ENCODE results near the gene B4GALT3. TPM values are rescaled to one million over a fixed set of nuclear protein-coding genes. Genes with fewer than 3 reads are reported as not detected.

The B4GALT3 gene
- total and polyA plus RNA-seq, 2 donors (not counting 1 experiment from before 2014, with no cell fraction given), result 17.8 to 18.7 TPM

DNA sequence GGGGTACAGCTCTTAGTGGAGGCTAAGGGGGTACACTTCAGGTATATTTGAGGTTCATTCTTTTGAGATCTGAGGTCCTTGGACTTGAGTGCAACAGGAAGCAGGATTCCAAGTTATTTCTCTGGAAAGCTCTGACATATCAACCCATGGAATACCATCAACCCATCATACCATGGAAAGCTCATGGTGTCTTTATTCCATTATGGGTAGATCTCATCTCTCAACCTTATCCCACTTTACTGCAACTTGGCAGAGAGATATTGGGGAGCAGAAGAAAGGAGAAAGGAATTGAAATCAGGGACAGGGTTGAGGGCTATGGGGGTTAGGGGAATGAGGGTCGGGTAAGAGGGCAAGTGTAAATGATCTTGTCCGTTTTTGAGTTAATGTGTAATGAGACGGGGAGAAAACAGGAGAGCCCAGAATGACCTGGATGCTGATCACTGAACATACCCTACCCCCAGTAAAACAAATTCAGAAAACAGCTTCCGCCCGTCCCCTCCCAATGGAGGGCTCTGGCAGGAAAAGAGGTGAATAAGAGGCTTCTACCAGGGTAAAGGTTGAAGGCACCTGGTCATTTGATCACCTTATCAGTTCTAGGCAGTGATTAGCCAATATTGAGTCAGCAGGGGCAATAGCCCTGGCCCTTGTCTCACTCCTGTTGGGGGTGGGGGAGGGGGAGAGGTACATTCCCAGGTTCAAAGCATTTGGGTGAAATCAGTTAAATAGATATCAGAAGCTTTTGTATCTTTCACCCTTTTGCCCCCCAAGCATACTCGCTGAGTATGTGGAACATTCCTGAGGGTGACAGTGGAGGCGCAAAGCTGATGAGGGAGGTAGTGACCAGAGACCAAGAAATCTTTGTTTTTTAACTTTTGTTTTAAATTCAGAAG is 46.7 kb upstream of the B4GALT3 start:
- Histone ChIP-seq H3K27ac (ENCODE audit: insufficient read depth, low read length) (no peak overlapping the region), H3K9me3 (ENCODE audit: control insufficient read depth, insufficient read depth, low read depth, low read length) (no peaks in the 10 kb centered on the region), H3K79me2 (ENCODE audit: control insufficient read depth, insufficient read depth, low read length) (no peaks in the 10 kb centered on the region), H3K36me3 (ENCODE audit: control insufficient read depth, insufficient read depth, low read length) (peaks cover 7% of the 10 kb centered on the region), H4K20me1 (ENCODE audit: control insufficient read depth, extremely low read depth, insufficient read depth, low read length) (no peaks in the 10 kb centered on the region), H3K4me2 (ENCODE audit: extremely low read depth, insufficient read depth, low read length) (no peak overlapping the region), H3K27me3 (ENCODE audit: control insufficient read depth, insufficient read depth, low read length) (no peaks in the 10 kb centered on the region), H3K9ac (ENCODE audit: insufficient read depth, low read length) (no peak overlapping the region), H3K4me1 (ENCODE audit: control insufficient read depth, extremely low read depth, insufficient read depth, low read length) (peaks cover 6% of the 10 kb centered on the region), H3K4me3 (replicated peaks in 1 of 4; ENCODE audit: control extremely low read depth in 1 of 4, insufficient read depth in 1 of 4, low read depth in 3 of 4, low read length in 4 of 4) (no peak overlapping the region), H2AFZ (ENCODE audit: low read length) (no peak overlapping the region)
- TF ChIP-seq EZH2 (IDR thresholded peaks at IDR 0.05; ENCODE audit: low read length, missing control alignments), result no peak
- TF ChIP-seq, protein P1, sequence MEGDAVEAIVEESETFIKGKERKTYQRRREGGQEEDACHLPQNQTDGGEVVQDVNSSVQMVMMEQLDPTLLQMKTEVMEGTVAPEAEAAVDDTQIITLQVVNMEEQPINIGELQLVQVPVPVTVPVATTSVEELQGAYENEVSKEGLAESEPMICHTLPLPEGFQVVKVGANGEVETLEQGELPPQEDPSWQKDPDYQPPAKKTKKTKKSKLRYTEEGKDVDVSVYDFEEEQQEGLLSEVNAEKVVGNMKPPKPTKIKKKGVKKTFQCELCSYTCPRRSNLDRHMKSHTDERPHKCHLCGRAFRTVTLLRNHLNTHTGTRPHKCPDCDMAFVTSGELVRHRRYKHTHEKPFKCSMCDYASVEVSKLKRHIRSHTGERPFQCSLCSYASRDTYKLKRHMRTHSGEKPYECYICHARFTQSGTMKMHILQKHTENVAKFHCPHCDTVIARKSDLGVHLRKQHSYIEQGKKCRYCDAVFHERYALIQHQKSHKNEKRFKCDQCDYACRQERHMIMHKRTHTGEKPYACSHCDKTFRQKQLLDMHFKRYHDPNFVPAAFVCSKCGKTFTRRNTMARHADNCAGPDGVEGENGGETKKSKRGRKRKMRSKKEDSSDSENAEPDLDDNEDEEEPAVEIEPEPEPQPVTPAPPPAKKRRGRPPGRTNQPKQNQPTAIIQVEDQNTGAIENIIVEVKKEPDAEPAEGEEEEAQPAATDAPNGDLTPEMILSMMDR (conservative IDR thresholded peaks at IDR 0.05 in 1 of 2, IDR thresholded peaks at IDR 0.05 in 1 of 2; ENCODE audit: low read depth in 1 of 2, low read length in 2 of 2), result no peak
- no peak for DNase-seq (ENCODE audit: low read depth in 2 of 2)

DNA sequence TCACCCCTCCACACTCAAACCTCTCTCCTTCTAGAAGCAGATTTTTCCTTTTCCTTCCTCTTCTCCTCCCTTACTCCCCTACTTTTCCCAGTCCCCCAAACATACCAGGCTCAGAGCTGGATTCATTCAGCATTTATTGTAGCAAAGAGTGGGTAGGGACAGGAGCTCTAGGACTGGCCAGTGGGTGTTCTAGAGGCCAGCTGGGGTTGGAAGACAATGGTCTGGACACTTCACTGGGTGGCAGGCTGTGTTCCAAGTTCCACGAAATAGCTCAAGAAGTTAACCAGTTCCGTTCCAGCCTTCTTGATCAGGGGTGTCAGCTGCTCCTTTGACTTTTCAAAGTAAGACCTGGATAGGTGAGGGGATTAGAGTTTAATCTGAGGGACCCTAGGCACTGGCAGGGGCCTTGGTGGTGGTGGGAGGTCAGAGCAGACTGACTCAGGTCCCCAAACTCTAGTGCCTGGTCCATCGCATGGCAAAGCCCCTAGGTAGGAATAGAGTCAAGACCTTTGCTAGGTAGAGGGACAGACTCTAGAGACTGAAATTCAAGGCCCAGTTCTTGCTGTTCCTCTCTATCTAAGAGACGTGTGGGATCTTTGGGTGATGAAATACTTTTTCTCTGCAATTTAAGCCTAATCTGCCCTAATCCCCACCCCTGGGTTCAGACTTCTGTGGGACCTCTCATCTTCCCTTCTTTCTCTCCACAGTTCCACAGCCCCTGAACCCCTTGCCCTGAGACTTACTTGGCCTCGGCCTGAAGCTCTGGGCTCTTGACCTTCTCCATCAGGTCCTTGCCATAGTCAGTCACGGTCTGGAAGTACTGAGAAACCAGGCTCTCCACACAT is 45.1 kb upstream of the B4GALT3 start:
- Histone ChIP-seq H3K36me3 (ENCODE audit: control insufficient read depth, insufficient read depth, low read length) (no peaks in the 10 kb centered on the region), H3K27ac (ENCODE audit: insufficient read depth, low read length) (no peak overlapping the region), H3K9me3 (ENCODE audit: control insufficient read depth, insufficient read depth, low read depth, low read length) (no peaks in the 10 kb centered on the region), H3K9ac (ENCODE audit: insufficient read depth, low read length) (no peak overlapping the region), H4K20me1 (ENCODE audit: control insufficient read depth, extremely low read depth, insufficient read depth, low read length) (no peaks in the 10 kb centered on the region), H3K4me3 (replicated peaks in 1 of 4; ENCODE audit: control extremely low read depth in 1 of 4, insufficient read depth in 1 of 4, low read depth in 3 of 4, low read length in 4 of 4) (no peak overlapping the region), H3K27me3 (ENCODE audit: control insufficient read depth, insufficient read depth, low read length) (no peaks in the 10 kb centered on the region), H3K79me2 (ENCODE audit: control insufficient read depth, insufficient read depth, low read length) (no peaks in the 10 kb centered on the region), H3K4me2 (ENCODE audit: extremely low read depth, insufficient read depth, low read length) (no peak overlapping the region), H2AFZ (ENCODE audit: low read length) (no peak overlapping the region), H3K4me1 (ENCODE audit: control insufficient read depth, extremely low read depth, insufficient read depth, low read length) (peaks cover 10% of the 10 kb centered on the region)
- no peak for DNase-seq (ENCODE audit: low read depth in 2 of 2)
- TF ChIP-seq, protein P1 (conservative IDR thresholded peaks at IDR 0.05 in 1 of 2, IDR thresholded peaks at IDR 0.05 in 1 of 2; ENCODE audit: low read depth in 1 of 2, low read length in 2 of 2), result no peak
- no peak for TF ChIP-seq EZH2 (IDR thresholded peaks at IDR 0.05; ENCODE audit: low read length, missing control alignments)

DNA sequence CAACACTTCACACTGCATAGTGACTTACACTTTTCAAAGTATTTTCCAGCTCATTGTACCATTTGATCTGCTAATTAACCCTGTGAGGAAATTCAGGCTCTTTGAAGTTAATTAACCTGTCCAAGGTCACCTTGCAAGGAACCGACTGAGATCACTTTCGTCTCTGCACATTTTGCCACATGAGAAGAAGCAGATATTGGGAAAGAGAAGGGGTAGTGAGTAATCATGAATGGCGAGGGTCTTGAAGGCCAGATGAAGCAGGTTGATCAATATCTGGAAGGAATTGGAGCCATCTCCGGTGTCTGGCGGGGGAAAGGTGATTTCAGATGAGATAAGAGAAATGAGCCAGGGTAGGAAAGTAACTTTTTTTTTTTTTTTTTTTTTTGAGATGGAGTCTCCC is 42.7 kb upstream of the B4GALT3 start:
- Histone ChIP-seq H3K27ac (ENCODE audit: insufficient read depth, low read length) (no peak overlapping the region), H3K36me3 (ENCODE audit: control insufficient read depth, insufficient read depth, low read length) (no peaks in the 10 kb centered on the region), H4K20me1 (ENCODE audit: control insufficient read depth, extremely low read depth, insufficient read depth, low read length) (no peaks in the 10 kb centered on the region), H3K4me2 (ENCODE audit: extremely low read depth, insufficient read depth, low read length) (no peak overlapping the region), H3K9me3 (ENCODE audit: control insufficient read depth, insufficient read depth, low read depth, low read length) (no peaks in the 10 kb centered on the region), H3K9ac (ENCODE audit: insufficient read depth, low read length) (no peak overlapping the region), H3K79me2 (ENCODE audit: control insufficient read depth, insufficient read depth, low read length) (no peaks in the 10 kb centered on the region), H3K4me1 (ENCODE audit: control insufficient read depth, extremely low read depth, insufficient read depth, low read length) (peaks cover 14% of the 10 kb centered on the region), H3K4me3 (replicated peaks in 1 of 4; ENCODE audit: control extremely low read depth in 1 of 4, insufficient read depth in 1 of 4, low read depth in 3 of 4, low read length in 4 of 4) (no peak overlapping the region), H3K27me3 (ENCODE audit: control insufficient read depth, insufficient read depth, low read length) (no peaks in the 10 kb centered on the region), H2AFZ (ENCODE audit: low read length) (no peak overlapping the region)
- no peak for TF ChIP-seq EZH2 (IDR thresholded peaks at IDR 0.05; ENCODE audit: low read length, missing control alignments)
- TF ChIP-seq, protein P1 (conservative IDR thresholded peaks at IDR 0.05 in 1 of 2, IDR thresholded peaks at IDR 0.05 in 1 of 2; ENCODE audit: low read depth in 1 of 2, low read length in 2 of 2), result no peak
- no peak for DNase-seq (ENCODE audit: low read depth in 2 of 2)

Measured in fibroblast of lung (primary cell).